Peyer's patch (tissue), 4 donors: Measurements from ENCODE around the gene FLT3LG. TPM values are rescaled to one million over a fixed set of nuclear protein-coding genes. Genes with fewer than 3 reads are reported as not detected.

ENCODE experiments used
- DNase-seq, 3 donors: peaks; one replicate each; pipeline ENCODE4 v3.0.0-alpha.2; 2017 to 2019
- H3K27ac ChIP-seq, 4 donors: fragments of 200-600 bp; sonication (generic); one replicate each; pipeline ENCODE4 v1.5.1; 2016 to 2019
- H3K27me3 ChIP-seq, 2 donors: fragments of 200-600 bp; sonication (generic); one replicate each; pipeline ENCODE4 v1.5.1; 2019
- H3K36me3 ChIP-seq, 3 donors: fragments of 200-600 bp; sonication (generic); one replicate each; pipeline ENCODE4 v1.5.1; 2016 to 2019
- H3K4me1 ChIP-seq, 4 donors: fragments of 200-600 bp; sonication (generic); one replicate each; pipeline ENCODE4 v1.5.1; 2016 to 2019
- H3K4me3 ChIP-seq, 4 donors: fragments of 200-600 bp; sonication (generic); 1 replicate in 3 of 4; 2 replicates in 1 of 4; pipeline ENCODE4 v1.5.1; 2016 to 2019; ENCODE audit warnings: mild to moderate bottlenecking in 1 of 4
- H3K9me3 ChIP-seq, 4 donors: fragments of 200-600 bp; sonication (generic); one replicate each; pipeline ENCODE4 v1.5.1; 2016 to 2019; ENCODE audit warnings: mild to moderate bottlenecking in 1 of 4
- CTCF ChIP-seq, 6 experiments: fragments of 450-650 bp in 4 of 6; fragments of 200-600 bp in 2 of 6; sonication (generic) in 1 of 6; IDR thresholded peaks; one replicate each; pipeline ENCODE4 v1.5.1; 2017 to 2019; ENCODE audit warnings: antibody characterized with exemption in 6 of 6, mild to moderate bottlenecking in 3 of 6, moderate library complexity in 1 of 6
- POLR2A ChIP-seq, 2 donors: fragments of 450-650 bp; IDR thresholded peaks; one replicate each; pipeline ENCODE4 v1.5.1; 2017; ENCODE audit warnings: antibody characterized with exemption in 2 of 2, mild to moderate bottlenecking in 2 of 2, moderate library complexity in 2 of 2
- total RNA-seq, 4 donors: library from RNA; depleted of rRNA; stranded (reverse); fragments of >200 nt; gene quantifications; one replicate each; pipeline ENCODE4 v1.1.0, GENCODE V29; 2016

FLT3LG gene
- total RNA-seq, 4 donors from 2014 or later, result 2.8 to 22.3 (median 5.0) TPM

GRCh38 chr19:49499030-49499670 is 25.1 kb downstream of the FLT3LG start:
- peak overlapping the region; percentile 46 to 72 (median 59) for H3K4me3 ChIP-seq
- H3K36me3 ChIP-seq, result peaks cover 0 to 30% (median 5%) of the 10 kb centered on the region in 3 donors
- peak overlapping the region; percentile 79 to 94 (median 89) for H3K27ac ChIP-seq
- H3K9me3 ChIP-seq, result no peaks in the 10 kb centered on the region
- DNase-seq, result no peak
- H3K27me3 ChIP-seq, result no peaks in the 10 kb centered on the region
- peaks cover 2 to 53% (median 27%) of the 10 kb centered on the region in 4 donors for H3K4me1 ChIP-seq
- TF ChIP-seq CTCF (IDR thresholded peaks at IDR 0.05) (no peak), POLR2A (IDR thresholded peaks at IDR 0.05) (no peak)

- no peaks in the 10 kb centered on the region for H3K27me3 ChIP-seq
- peaks cover 2 to 33% (median 19%) of the 10 kb centered on the region in 4 donors for H3K4me1 ChIP-seq
- DNase-seq, result peak in 1 of 3 donors; percentile 68
- H3K27ac ChIP-seq, result peak overlapping the region in 1 of 4 donors; percentile 88
- H3K36me3 ChIP-seq, result peaks cover 0 to 20% (median 3%) of the 10 kb centered on the region in 3 donors
- TF ChIP-seq CTCF (IDR thresholded peaks at IDR 0.05) (peak in 5 of 6 experiments; percentile 51 to 81 (median 76)), POLR2A (IDR thresholded peaks at IDR 0.05) (no peak)
- H3K9me3 ChIP-seq, result no peaks in the 10 kb centered on the region
- no peak overlapping the region for H3K4me3 ChIP-seq
Measured at GRCh38 chr19:49502866-49503581, 29.0 kb downstream of the FLT3LG start.

- no peaks in the 10 kb centered on the region for H3K9me3 ChIP-seq
- no peak overlapping the region for H3K4me3 ChIP-seq
- H3K27ac ChIP-seq, result no peak overlapping the region
- no peaks in the 10 kb centered on the region for H3K27me3 ChIP-seq
- H3K4me1 ChIP-seq, result peaks cover 2 to 28% (median 13%) of the 10 kb centered on the region in 4 donors
- peaks cover 0 to 15% (median 0%) of the 10 kb centered on the region in 3 donors for H3K36me3 ChIP-seq
- TF ChIP-seq POLR2A (IDR thresholded peaks at IDR 0.05), result no peak
- TF ChIP-seq CTCF (IDR thresholded peaks at IDR 0.05), result no peak
- no peak for DNase-seq
Measured at GRCh38 chr19:49503582-49503962, 29.6 kb downstream of the FLT3LG start.

GRCh38 chr19:49506575-49507105 is 32.6 kb downstream of the FLT3LG start:
- Histone ChIP-seq H3K4me1 (peaks cover 0 to 14% (median 1%) of the 10 kb centered on the region in 4 donors), H3K27ac (no peak overlapping the region), H3K27me3 (no peaks in the 10 kb centered on the region), H3K4me3 (no peak overlapping the region), H3K36me3 (no peaks in the 10 kb centered on the region), H3K9me3 (no peaks in the 10 kb centered on the region)
- no peak for TF ChIP-seq POLR2A (IDR thresholded peaks at IDR 0.05)
- TF ChIP-seq CTCF (IDR thresholded peaks at IDR 0.05), result peak; percentile 88 to 91 (median 89)
- peak; percentile 76 to 90 (median 80) for DNase-seq

- no peaks in the 10 kb centered on the region for H3K9me3 ChIP-seq
- peaks cover 0 to 18% (median 6%) of the 10 kb centered on the region in 4 donors for H3K4me1 ChIP-seq
- H3K27me3 ChIP-seq, result no peaks in the 10 kb centered on the region
- DNase-seq, result no peak
- H3K4me3 ChIP-seq, result no peak overlapping the region
- TF ChIP-seq POLR2A (IDR thresholded peaks at IDR 0.05), result no peak
- H3K27ac ChIP-seq, result no peak overlapping the region
- no peaks in the 10 kb centered on the region for H3K36me3 ChIP-seq
Measured at GRCh38 chr19:49507803-49508494, 33.9 kb downstream of the FLT3LG start.
